Type B pancreatic cell (in vitro differentiated cells): ENCODE results near the gene NRDC. TPM values are rescaled to one million over a fixed set of nuclear protein-coding genes. Genes with fewer than 3 reads are reported as not detected.

Experiments
- DNase-seq: peaks from one replicate; pipeline ENCODE4 v3.0.0; 2021; ENCODE audit warnings: mixed read lengths; ENCODE audit not compliant: unreplicated experiment; ENCODE audit errors: extremely low spot score
- H3K27ac Mint-ChIP-seq: 2 replicates; pipeline ENCODE4 v1.8.0; 2021; ENCODE audit warnings: mild to moderate bottlenecking, mixed read lengths
- H3K27me3 Mint-ChIP-seq: 2 replicates; pipeline ENCODE4 v1.8.0; 2021; ENCODE audit warnings: mixed read lengths
- H3K36me3 Mint-ChIP-seq: 2 replicates; pipeline ENCODE4 v1.8.0; 2021; ENCODE audit warnings: mixed read lengths
- H3K4me1 Mint-ChIP-seq: one replicate; pipeline ENCODE4 v1.8.0; 2021; ENCODE audit warnings: mixed read lengths; ENCODE audit not compliant: unreplicated experiment
- H3K4me3 Mint-ChIP-seq: 2 replicates; pipeline ENCODE4 v1.8.0; 2021; ENCODE audit warnings: mild to moderate bottlenecking, mixed read lengths
- H3K9me3 Mint-ChIP-seq: 2 replicates; pipeline ENCODE4 v1.8.0; 2021; ENCODE audit warnings: mixed read lengths
- total RNA-seq: library from RNA; stranded (reverse); gene quantifications from 2 replicates; pipeline ENCODE4 v1.2.1, GENCODE V29; 2021; ENCODE audit warnings: low replicate concordance
- TF ChIP-seq, protein P1 (sequence below): fragments of 200-600 bp; sonication (generic); conservative IDR thresholded peaks from 2 replicates; pipeline ENCODE4 v1.5.0; 2021; ENCODE audit warnings: antibody characterized with exemption, mild to moderate bottlenecking

The NRDC gene
- total RNA-seq, 1 donor from 2014 or later = 134 TPM

DNA sequence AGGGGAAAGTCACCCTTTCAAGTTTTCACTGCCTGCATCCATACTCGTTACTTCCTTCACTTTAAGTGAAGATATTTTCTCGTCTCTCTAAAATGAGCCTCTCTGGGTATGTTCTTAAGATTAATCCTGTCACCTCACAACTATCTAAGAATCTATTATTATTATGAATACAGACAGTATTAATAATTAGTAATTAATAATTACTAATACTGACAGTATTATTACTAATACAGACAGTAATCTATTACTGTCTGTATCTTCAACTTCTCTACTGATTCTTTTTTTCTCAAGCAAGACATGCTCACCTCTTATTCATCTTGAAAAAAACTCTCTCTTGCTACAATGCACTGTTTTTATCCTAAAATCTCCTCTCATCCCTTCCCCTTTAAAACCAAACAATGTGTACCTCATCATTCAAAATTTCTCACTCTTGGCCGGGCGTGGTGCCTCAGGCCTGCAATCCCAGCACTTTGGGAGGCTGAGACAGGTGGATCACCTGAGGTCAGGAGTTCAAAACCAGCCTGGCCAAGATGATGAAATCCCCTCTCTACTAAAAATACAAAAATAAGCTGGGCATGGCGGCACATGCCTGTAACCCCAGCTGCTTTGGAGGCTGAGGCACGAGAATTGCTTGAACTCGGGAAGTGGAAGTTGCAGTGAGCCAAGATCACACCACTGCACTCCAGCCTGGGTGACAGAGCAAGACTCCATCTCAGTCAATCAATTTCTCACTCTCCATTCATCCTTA lies 7.8 kb downstream of the NRDC start:
- Mint-ChIP-seq H3K27ac (no peak overlapping the region), H3K4me1 (peaks cover 17% of the 10 kb centered on the region), H3K4me3 (no peak overlapping the region), H3K36me3 (peaks cover 18% of the 10 kb centered on the region), H3K27me3 (no peaks in the 10 kb centered on the region), H3K9me3 (no peaks in the 10 kb centered on the region)
- no peak for DNase-seq
- TF ChIP-seq, protein P1, sequence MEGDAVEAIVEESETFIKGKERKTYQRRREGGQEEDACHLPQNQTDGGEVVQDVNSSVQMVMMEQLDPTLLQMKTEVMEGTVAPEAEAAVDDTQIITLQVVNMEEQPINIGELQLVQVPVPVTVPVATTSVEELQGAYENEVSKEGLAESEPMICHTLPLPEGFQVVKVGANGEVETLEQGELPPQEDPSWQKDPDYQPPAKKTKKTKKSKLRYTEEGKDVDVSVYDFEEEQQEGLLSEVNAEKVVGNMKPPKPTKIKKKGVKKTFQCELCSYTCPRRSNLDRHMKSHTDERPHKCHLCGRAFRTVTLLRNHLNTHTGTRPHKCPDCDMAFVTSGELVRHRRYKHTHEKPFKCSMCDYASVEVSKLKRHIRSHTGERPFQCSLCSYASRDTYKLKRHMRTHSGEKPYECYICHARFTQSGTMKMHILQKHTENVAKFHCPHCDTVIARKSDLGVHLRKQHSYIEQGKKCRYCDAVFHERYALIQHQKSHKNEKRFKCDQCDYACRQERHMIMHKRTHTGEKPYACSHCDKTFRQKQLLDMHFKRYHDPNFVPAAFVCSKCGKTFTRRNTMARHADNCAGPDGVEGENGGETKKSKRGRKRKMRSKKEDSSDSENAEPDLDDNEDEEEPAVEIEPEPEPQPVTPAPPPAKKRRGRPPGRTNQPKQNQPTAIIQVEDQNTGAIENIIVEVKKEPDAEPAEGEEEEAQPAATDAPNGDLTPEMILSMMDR = no peak

DNA sequence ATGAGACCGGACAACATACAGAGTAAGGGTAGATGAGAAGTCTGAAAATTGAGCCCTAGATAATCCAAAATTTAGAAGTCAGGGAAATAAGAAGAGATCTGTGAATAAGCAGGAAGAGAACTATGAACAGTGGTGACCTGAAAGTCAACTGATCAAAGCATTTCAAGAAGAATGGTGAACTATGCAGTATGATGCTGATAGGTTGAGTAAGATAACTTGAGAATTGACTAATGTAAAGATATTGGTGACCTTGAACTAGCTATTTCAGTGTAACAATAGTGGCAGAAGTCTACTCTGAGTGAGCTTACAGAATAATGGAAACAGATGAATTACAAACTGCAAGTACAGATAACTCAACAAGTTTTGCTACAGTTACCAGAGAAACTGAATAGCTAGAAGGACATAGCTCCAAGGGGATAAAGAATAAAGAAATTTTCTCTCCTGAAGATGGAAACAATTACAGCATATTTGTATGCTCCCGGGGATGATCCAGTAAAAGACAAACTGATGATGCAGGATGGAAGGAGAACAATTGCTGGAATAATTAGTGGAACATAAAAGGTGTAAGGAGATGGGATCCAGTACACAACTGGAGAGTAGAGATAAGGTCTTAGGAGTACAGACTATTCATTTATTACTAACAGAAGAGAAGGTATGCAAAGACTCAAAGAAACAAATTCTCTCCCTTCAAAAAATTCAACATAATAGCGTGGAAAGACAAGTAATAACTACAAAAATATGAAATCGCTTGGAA lies 10.9 kb downstream of the NRDC start:
- no peaks in the 10 kb centered on the region for H3K27me3 Mint-ChIP-seq
- H3K36me3 Mint-ChIP-seq = peaks cover 11% of the 10 kb centered on the region
- H3K27ac Mint-ChIP-seq = no peak overlapping the region
- peaks cover 17% of the 10 kb centered on the region for H3K4me1 Mint-ChIP-seq
- H3K9me3 Mint-ChIP-seq = no peaks in the 10 kb centered on the region
- TF ChIP-seq, protein P1 = no peak
- no peak for DNase-seq
- H3K4me3 Mint-ChIP-seq = no peak overlapping the region

DNA sequence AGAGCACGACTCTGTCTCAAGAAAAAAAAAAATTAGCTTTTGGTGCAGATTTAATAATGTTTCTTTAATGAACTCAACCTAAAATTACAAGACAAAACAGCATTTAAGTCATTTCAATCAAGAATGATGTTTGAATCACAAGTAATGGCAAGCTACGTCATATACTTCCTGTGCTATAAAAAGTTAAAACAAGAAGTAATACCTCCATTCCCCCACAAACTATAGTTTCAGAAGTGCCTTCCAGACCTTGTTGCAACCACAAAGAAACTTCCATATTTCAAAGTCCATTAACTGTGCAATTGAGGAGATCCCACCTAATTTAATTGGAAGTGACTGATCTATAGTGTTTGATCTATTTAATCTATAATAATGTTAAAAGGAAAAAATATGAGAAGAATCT lies 15.1 kb downstream of the NRDC start:
- Mint-ChIP-seq H3K36me3 (peaks cover 4% of the 10 kb centered on the region), H3K9me3 (no peaks in the 10 kb centered on the region), H3K4me3 (no peak overlapping the region), H3K27ac (no peak overlapping the region), H3K27me3 (no peaks in the 10 kb centered on the region), H3K4me1 (peaks cover 7% of the 10 kb centered on the region)
- no peak for DNase-seq
- TF ChIP-seq, protein P1 = no peak

DNA sequence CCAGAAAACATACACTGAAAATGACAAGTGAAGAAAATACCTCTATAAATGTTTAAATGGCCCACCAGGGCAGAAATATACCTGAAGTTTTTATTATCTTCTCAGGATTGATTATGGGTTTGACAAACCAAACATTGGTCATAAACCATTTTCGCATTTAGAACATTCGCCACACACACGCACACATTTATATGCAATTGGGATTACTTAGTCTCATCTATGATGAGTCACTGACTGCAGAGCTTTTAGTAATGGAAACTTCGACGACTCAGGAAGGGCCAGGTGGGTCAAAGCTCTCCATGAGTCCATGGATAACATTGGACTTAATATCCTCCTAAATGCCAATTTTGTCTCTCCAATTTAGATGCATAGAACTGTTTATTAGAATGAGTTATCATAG lies 16.9 kb downstream of the NRDC start:
- no peak overlapping the region for H3K4me3 Mint-ChIP-seq
- no peaks in the 10 kb centered on the region for H3K27me3 Mint-ChIP-seq
- no peaks in the 10 kb centered on the region for H3K9me3 Mint-ChIP-seq
- no peaks in the 10 kb centered on the region for H3K36me3 Mint-ChIP-seq
- H3K27ac Mint-ChIP-seq = no peak overlapping the region
- no peaks in the 10 kb centered on the region for H3K4me1 Mint-ChIP-seq
- no peak for DNase-seq
- TF ChIP-seq, protein P1 = no peak

DNA sequence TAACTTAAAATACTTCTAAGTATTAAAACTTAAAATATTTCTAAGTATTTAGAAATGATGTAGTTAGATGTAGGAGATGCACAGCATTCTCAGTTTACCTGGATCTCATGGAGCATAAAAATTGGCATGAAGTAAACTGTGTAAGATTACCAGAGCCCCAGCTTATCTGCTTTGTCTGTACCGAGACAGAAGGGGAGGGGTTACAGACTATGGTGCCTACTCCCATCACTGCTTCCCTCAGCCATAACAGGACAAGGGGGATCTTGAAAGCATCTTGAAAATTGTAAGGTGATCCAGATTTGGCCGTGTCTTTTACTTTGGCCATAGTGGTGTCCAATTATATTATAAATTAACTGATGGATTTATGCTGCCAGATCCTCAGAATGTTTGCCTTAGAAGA lies 18.8 kb downstream of the NRDC start:
- H3K27me3 Mint-ChIP-seq = no peaks in the 10 kb centered on the region
- H3K9me3 Mint-ChIP-seq = no peaks in the 10 kb centered on the region
- peaks cover 11% of the 10 kb centered on the region for H3K36me3 Mint-ChIP-seq

More for the DNA sequence above, 18.8 kb downstream of the NRDC start:
- Mint-ChIP-seq H3K4me3 (no peak overlapping the region), H3K27ac (no peak overlapping the region), H3K4me1 (no peaks in the 10 kb centered on the region)
- DNase-seq = no peak
- TF ChIP-seq, protein P1 = no peak
